Loucy (cell line): ENCODE data around the gene MMP28.
A peak's percentile ranks its signal among the peaks of the same experiment; 100 is the strongest.

ENCODE experiments used
- H2AFZ ChIP-seq: fragments of 200-600 bp; sonication (generic); 2 replicates; pipeline ENCODE4 v1.6.0; 2016; ENCODE audit warnings: antibody characterized with exemption, mild to moderate bottlenecking, low read length, moderate library complexity
- H3F3A ChIP-seq: fragments of 200-600 bp; 2 replicates; pipeline ENCODE4 v1.6.0; 2016; ENCODE audit warnings: antibody characterized with exemption, low read depth, mild to moderate bottlenecking
- H3K27me3 ChIP-seq: fragments of 200-600 bp; sonication (generic); 2 replicates; pipeline ENCODE4 v1.6.1; 2014; ENCODE audit warnings: low read length, mild to moderate bottlenecking; ENCODE audit not compliant: insufficient read depth, poor library complexity, severe bottlenecking
- H3K36me3 ChIP-seq: fragments of 200-600 bp; sonication (generic); 2 replicates; pipeline ENCODE4 v1.6.1; 2016; ENCODE audit warnings: low read length; ENCODE audit not compliant: insufficient read depth
- H3K4me1 ChIP-seq: fragments of 200-600 bp; sonication (generic); 2 replicates; pipeline ENCODE4 v1.5.1; 2014; ENCODE audit warnings: low read length, mild to moderate bottlenecking; ENCODE audit not compliant: insufficient read depth, poor library complexity, severe bottlenecking
- H3K4me2 ChIP-seq: fragments of 200-600 bp; sonication (generic); 2 replicates; pipeline ENCODE4 v1.6.0; 2014; ENCODE audit warnings: antibody characterized with exemption, low read length, low read depth, mild to moderate bottlenecking; ENCODE audit not compliant: poor library complexity, severe bottlenecking
- H3K4me3 ChIP-seq: fragments of 200-600 bp; sonication (generic); 2 replicates; pipeline ENCODE4 v1.5.1; 2014; ENCODE audit warnings: low read length, mild to moderate bottlenecking, mixed read lengths; ENCODE audit not compliant: poor library complexity, severe bottlenecking
- H3K79me2 ChIP-seq: fragments of 200-600 bp; sonication (generic); 2 replicates; pipeline ENCODE4 v1.6.1; 2014; ENCODE audit warnings: low read length; ENCODE audit not compliant: insufficient read depth
- H3K9ac ChIP-seq: fragments of 200-600 bp; sonication (generic); 2 replicates; pipeline ENCODE4 v1.6.0; 2014; ENCODE audit warnings: mild to moderate bottlenecking, low read depth, low read length, moderate library complexity; ENCODE audit not compliant: poor library complexity, severe bottlenecking
- H3K9me2 ChIP-seq: fragments of 200-600 bp; sonication (generic); replicated peaks from 2 replicates; pipeline ENCODE4 v1.6.1; 2016; ENCODE audit warnings: low read depth, low read length, mixed read lengths
- H3K9me3 ChIP-seq: fragments of 200-600 bp; sonication (generic); 2 replicates; pipeline ENCODE4 v1.6.1; 2014; ENCODE audit warnings: mild to moderate bottlenecking, antibody characterized with exemption, low read length, low read depth; ENCODE audit not compliant: insufficient read depth
- H4K20me1 ChIP-seq: fragments of 200-600 bp; sonication (generic); 2 replicates; pipeline ENCODE4 v1.6.0; 2014; ENCODE audit warnings: antibody characterized with exemption, low read length, mild to moderate bottlenecking; ENCODE audit not compliant: insufficient read depth, poor library complexity, severe bottlenecking
- CTCF ChIP-seq: fragments of 200-600 bp; sonication (generic); conservative IDR thresholded peaks from 2 replicates; pipeline ENCODE4 v1.5.1; 2014; ENCODE audit warnings: mild to moderate bottlenecking, antibody characterized with exemption, low read length
- EZH2phosphoT487 ChIP-seq: fragments of 200-600 bp; IDR thresholded peaks from 2 replicates; pipeline ENCODE4 v1.6.1; 2018; ENCODE audit warnings: antibody characterized with exemption, mild to moderate bottlenecking, moderate library complexity, borderline replicate concordance

The MMP28 gene

GRCh38 chr17:35817196-35817595 lies 21.8 kb upstream of the MMP28 start:
- H3K36me3 ChIP-seq = peaks cover 46% of the 10 kb centered on the region

GRCh38 chr17:35816723-35817122 lies 21.3 kb upstream of the MMP28 start:
- Histone ChIP-seq H3K4me3 (no peak overlapping the region), H4K20me1 (peaks cover 90% of the 10 kb centered on the region), H3K4me2 (peak overlapping the region; percentile 16), H2AFZ (no peak overlapping the region), H3F3A (0 out of 2 replicates have a peak, but pooled peaks cover 4% of the 10 kb centered on the region), H3K9me2 (no peaks in the 10 kb centered on the region), H3K4me1 (peaks cover 25% of the 10 kb centered on the region), H3K9ac (no peak overlapping the region), H3K79me2 (peaks cover 99% of the 10 kb centered on the region), H3K9me3 (no peaks in the 10 kb centered on the region), H3K36me3 (peaks cover 42% of the 10 kb centered on the region), H3K27me3 (no peaks in the 10 kb centered on the region)
- TF ChIP-seq CTCF (no peak), EZH2phosphoT487 (no peak)

More at GRCh38 chr17:35817196-35817595, 21.8 kb upstream of the MMP28 start:
- Histone ChIP-seq H3F3A (0 out of 2 replicates have a peak, but pooled peaks cover 4% of the 10 kb centered on the region), H3K9ac (no peak overlapping the region), H3K79me2 (peaks cover 97% of the 10 kb centered on the region), H4K20me1 (peaks cover 85% of the 10 kb centered on the region), H2AFZ (no peak overlapping the region), H3K4me3 (no peak overlapping the region), H3K4me2 (peak overlapping the region; percentile 16), H3K4me1 (peaks cover 20% of the 10 kb centered on the region), H3K9me2 (no peaks in the 10 kb centered on the region), H3K9me3 (no peaks in the 10 kb centered on the region), H3K27me3 (no peaks in the 10 kb centered on the region)
- TF ChIP-seq CTCF = no peak
- no peak for TF ChIP-seq EZH2phosphoT487

- Histone ChIP-seq H3K36me3 (peaks cover 3% of the 10 kb centered on the region; the same call in 1 of the 2 replicates), H2AFZ (no peak overlapping the region), H3K4me2 (peak overlapping the region; percentile 90), H3K4me1 (peaks cover 48% of the 10 kb centered on the region), H3K9me2 (no peaks in the 10 kb centered on the region), H3K9ac (no peak overlapping the region), H4K20me1 (peaks cover 81% of the 10 kb centered on the region), H3K9me3 (no peaks in the 10 kb centered on the region), H3K79me2 (peaks cover 81% of the 10 kb centered on the region), H3F3A (0 out of 2 replicates have a peak, but pooled peaks cover 4% of the 10 kb centered on the region), H3K4me3 (peak overlapping the region; percentile 89), H3K27me3 (no peaks in the 10 kb centered on the region)
- TF ChIP-seq CTCF = no peak
- no peak for TF ChIP-seq EZH2phosphoT487
Measured at GRCh38 chr17:35812456-35812855, 17.0 kb upstream of the MMP28 start.
